NCI-H1417 treated with DMSO at 0.1 percent for 48 hours (cell line): ENCODE measurements around the gene EHHADH.

Source experiments
- DNase-seq: peaks from one replicate; lab custom pipeline; 2025; lab: John Stamatoyannopoulos, UW

The EHHADH gene

GRCh38 chr3:185145511-185145910, 108.3 kb downstream of the EHHADH start:
- no peak for DNase-seq

GRCh38 chr3:185144784-185145183, 109.1 kb downstream of the EHHADH start:
- no peak for DNase-seq
